Nephron progenitor cell (in vitro differentiated cells): ENCODE results near the gene CCDC66.

ENCODE experiments used
- DNase-seq: peaks from one replicate; pipeline ENCODE4 v3.0.0; 2021
- H3K27ac Mint-ChIP-seq: 2 replicates; pipeline ENCODE4 v1.8.0; 2021; ENCODE audit warnings: mild to moderate bottlenecking, moderate library complexity, mixed read lengths
- H3K27me3 Mint-ChIP-seq: 2 replicates; pipeline ENCODE4 v1.8.0; 2021; ENCODE audit warnings: mild to moderate bottlenecking, low read depth, mixed read lengths; ENCODE audit not compliant: poor library complexity
- H3K36me3 Mint-ChIP-seq: 2 replicates; pipeline ENCODE4 v1.8.0; 2021; ENCODE audit warnings: low read depth, mixed read lengths
- H3K4me1 Mint-ChIP-seq: 2 replicates; pipeline ENCODE4 v1.8.0; 2021; ENCODE audit warnings: mixed read lengths
- H3K4me3 Mint-ChIP-seq: 2 replicates; pipeline ENCODE4 v1.8.0; 2021; ENCODE audit warnings: mild to moderate bottlenecking, moderate library complexity, mixed read lengths
- H3K9me3 Mint-ChIP-seq: 2 replicates; pipeline ENCODE4 v1.8.0; 2021; ENCODE audit warnings: mild to moderate bottlenecking, moderate library complexity, mixed read lengths
- CTCF ChIP-seq: fragments of 200-600 bp; sonication (generic); IDR thresholded peaks from 2 replicates; pipeline ENCODE4 v1.5.0; 2021; ENCODE audit warnings: antibody characterized with exemption

CCDC66 gene

GRCh38 chr3:56556908-56557830 lies at the start of gene CCDC66:
Gene CCDC66 (plus strand): TSS chr3:56557175. CDS start chr3:56557243, 68 bp downstream.
- TF ChIP-seq CTCF = peak; percentile 74
- Mint-ChIP-seq H3K27ac (peak within 1 kb of the TSS; percentile 99), H3K4me1 (peaks cover 34% of the 10 kb centered on the region), H3K27me3 (peaks cover 8% of the 10 kb centered on the region), H3K9me3 (peaks cover 4% of the 10 kb centered on the region), H3K36me3 (peaks cover 19% of the 10 kb centered on the region), H3K4me3 (peak within 1 kb of the TSS; percentile 99)
- peak; percentile 92 for DNase-seq

- no peaks in the 10 kb centered on the region for H3K4me1 Mint-ChIP-seq
- H3K27ac Mint-ChIP-seq = no peak overlapping the region
- H3K9me3 Mint-ChIP-seq = no peaks in the 10 kb centered on the region
- TF ChIP-seq CTCF = no peak
- H3K36me3 Mint-ChIP-seq = no peaks in the 10 kb centered on the region
- peaks cover 28% of the 10 kb centered on the region for H3K27me3 Mint-ChIP-seq
- DNase-seq = no peak
- no peak overlapping the region for H3K4me3 Mint-ChIP-seq
These were observed 37.3 kb upstream of the CCDC66 start for GRCh38 chr3:56519641-56520040.

GRCh38 chr3:56522374-56522773 lies 34.6 kb upstream of the CCDC66 start:
- no peaks in the 10 kb centered on the region for H3K36me3 Mint-ChIP-seq
- peaks cover 22% of the 10 kb centered on the region for H3K27me3 Mint-ChIP-seq
- H3K4me1 Mint-ChIP-seq = no peaks in the 10 kb centered on the region
- TF ChIP-seq CTCF = no peak
- DNase-seq = peak; percentile 12
- no peak overlapping the region for H3K27ac Mint-ChIP-seq
- H3K9me3 Mint-ChIP-seq = no peaks in the 10 kb centered on the region
- no peak overlapping the region for H3K4me3 Mint-ChIP-seq

GRCh38 chr3:56525291-56525690 lies 31.7 kb upstream of the CCDC66 start:
- TF ChIP-seq CTCF = no peak
- DNase-seq = no peak
- no peaks in the 10 kb centered on the region for H3K9me3 Mint-ChIP-seq
- H3K4me1 Mint-ChIP-seq = no peaks in the 10 kb centered on the region
- peaks cover 8% of the 10 kb centered on the region for H3K27me3 Mint-ChIP-seq
- no peak overlapping the region for H3K27ac Mint-ChIP-seq
- no peak overlapping the region for H3K4me3 Mint-ChIP-seq
- no peaks in the 10 kb centered on the region for H3K36me3 Mint-ChIP-seq

GRCh38 chr3:56536735-56537134 lies 20.2 kb upstream of the CCDC66 start:
- Mint-ChIP-seq H3K27me3 (peaks cover 10% of the 10 kb centered on the region), H3K4me3 (no peak overlapping the region), H3K27ac (no peak overlapping the region), H3K36me3 (no peaks in the 10 kb centered on the region), H3K4me1 (no peaks in the 10 kb centered on the region), H3K9me3 (peaks cover 2% of the 10 kb centered on the region)
- TF ChIP-seq CTCF = no peak
- no peak for DNase-seq

- Mint-ChIP-seq H3K36me3 (no peaks in the 10 kb centered on the region), H3K4me1 (no peaks in the 10 kb centered on the region), H3K27me3 (peaks cover 13% of the 10 kb centered on the region), H3K4me3 (no peak overlapping the region), H3K27ac (no peak overlapping the region), H3K9me3 (peaks cover 14% of the 10 kb centered on the region)
- TF ChIP-seq CTCF = no peak
- DNase-seq = no peak
These were observed 9.5 kb upstream of the CCDC66 start for GRCh38 chr3:56547486-56547885.
